ENCODE data around the gene IFT122.

The IFT122 gene

GRCh38 chr3:129502641-129503408 is 62.8 kb downstream of the IFT122 start:
- no peak for DNase-seq (ENCODE audit: low spot score)
- no peak for TF ChIP-seq CTCF (IDR thresholded peaks at IDR 0.05; ENCODE audit: borderline replicate concordance, control extremely low read depth, extremely low read depth, insufficient read depth, missing control alignments)
- in situ Hi-C loops (cut with MboI; ENCODE audit: low sequenced_read_pairs, unreplicated experiment) = no loop called here

GRCh38 chr3:129503471-129504291 is 63.7 kb downstream of the IFT122 start:
- TF ChIP-seq CTCF (IDR thresholded peaks at IDR 0.05; ENCODE audit: borderline replicate concordance, control extremely low read depth, extremely low read depth, insufficient read depth, missing control alignments) = no peak
- DNase-seq (ENCODE audit: low spot score) = no peak
- in situ Hi-C loops (cut with MboI; ENCODE audit: low sequenced_read_pairs, unreplicated experiment) = no loop called here

GRCh38 chr3:129504471-129505100 is 64.6 kb downstream of the IFT122 start:
- no peak for DNase-seq (ENCODE audit: low spot score)
- in situ Hi-C loops (cut with MboI; ENCODE audit: low sequenced_read_pairs, unreplicated experiment) = no loop called here
- no peak for TF ChIP-seq CTCF (IDR thresholded peaks at IDR 0.05; ENCODE audit: borderline replicate concordance, control extremely low read depth, extremely low read depth, insufficient read depth, missing control alignments)

GRCh38 chr3:129505341-129505740 is 65.3 kb downstream of the IFT122 start:
- in situ Hi-C loops (cut with MboI; ENCODE audit: low sequenced_read_pairs, unreplicated experiment) = no loop called here

GRCh38 chr3:129506231-129506742 is 66.3 kb downstream of the IFT122 start:
- TF ChIP-seq CTCF (IDR thresholded peaks at IDR 0.05; ENCODE audit: borderline replicate concordance, control extremely low read depth, extremely low read depth, insufficient read depth, missing control alignments) = no peak
- in situ Hi-C loops (cut with MboI; ENCODE audit: low sequenced_read_pairs, unreplicated experiment) = no loop called here
- DNase-seq (ENCODE audit: low spot score) = no peak

More at GRCh38 chr3:129505341-129505740, 65.3 kb downstream of the IFT122 start:
- DNase-seq (ENCODE audit: low spot score) = no peak
- TF ChIP-seq CTCF (IDR thresholded peaks at IDR 0.05; ENCODE audit: borderline replicate concordance, control extremely low read depth, extremely low read depth, insufficient read depth, missing control alignments) = no peak

GRCh38 chr3:129507181-129507831 is 67.3 kb downstream of the IFT122 start:
- in situ Hi-C loops (cut with MboI; ENCODE audit: low sequenced_read_pairs, unreplicated experiment) = no loop called here
- no peak for DNase-seq (ENCODE audit: low spot score)
- no peak for TF ChIP-seq CTCF (IDR thresholded peaks at IDR 0.05; ENCODE audit: borderline replicate concordance, control extremely low read depth, extremely low read depth, insufficient read depth, missing control alignments)
